Epithelial cell of proximal tubule (primary cell): ENCODE results near the gene HILPDA. TPM values are rescaled to one million over a fixed set of nuclear protein-coding genes. Genes with fewer than 3 reads are reported as not detected.

Experiments used
- DNase-seq: peaks from one replicate; pipeline ENCODE4 v3.0.0-alpha.2; 2011; ENCODE audit warnings: low read depth
- H3K4me3 ChIP-seq: 2 replicates; pipeline ENCODE4 v1.5.1; 2011; ENCODE audit warnings: low read depth, mild to moderate bottlenecking, low read length
- total RNA-seq: library from RNA; depleted of rRNA; stranded (reverse); fragments of >200 nt; gene quantifications from 2 replicates; pipeline ENCODE4 v1.2.3, GENCODE V29; 2015
- TF ChIP-seq, protein P1 (sequence below): conservative IDR thresholded peaks from 2 replicates; pipeline ENCODE4 v1.5.1; 2012; ENCODE audit warnings: low read depth, mild to moderate bottlenecking, low read length

HILPDA gene
- total RNA-seq, 1 donor from 2014 or later: 33.7 TPM

DNA sequence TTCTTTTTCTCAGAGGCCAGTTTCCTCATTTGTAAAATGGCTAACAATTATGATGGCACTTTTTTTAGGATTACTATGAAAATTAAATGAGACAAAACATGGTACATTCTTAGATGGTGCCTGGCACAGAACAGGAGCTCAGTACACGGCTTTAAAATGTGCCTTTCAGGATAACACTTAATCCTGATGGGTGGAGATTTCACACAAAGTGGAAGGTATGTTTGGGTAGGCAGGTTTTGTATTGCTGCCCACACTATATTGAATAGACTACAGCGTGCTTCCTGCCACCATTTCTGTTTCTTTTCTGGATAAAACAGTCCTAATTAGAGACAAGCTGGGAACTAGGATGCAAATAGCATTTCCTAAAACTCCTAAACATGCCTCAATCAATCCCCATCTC, 23.9 kb upstream of the HILPDA start:
- TF ChIP-seq, protein P1, sequence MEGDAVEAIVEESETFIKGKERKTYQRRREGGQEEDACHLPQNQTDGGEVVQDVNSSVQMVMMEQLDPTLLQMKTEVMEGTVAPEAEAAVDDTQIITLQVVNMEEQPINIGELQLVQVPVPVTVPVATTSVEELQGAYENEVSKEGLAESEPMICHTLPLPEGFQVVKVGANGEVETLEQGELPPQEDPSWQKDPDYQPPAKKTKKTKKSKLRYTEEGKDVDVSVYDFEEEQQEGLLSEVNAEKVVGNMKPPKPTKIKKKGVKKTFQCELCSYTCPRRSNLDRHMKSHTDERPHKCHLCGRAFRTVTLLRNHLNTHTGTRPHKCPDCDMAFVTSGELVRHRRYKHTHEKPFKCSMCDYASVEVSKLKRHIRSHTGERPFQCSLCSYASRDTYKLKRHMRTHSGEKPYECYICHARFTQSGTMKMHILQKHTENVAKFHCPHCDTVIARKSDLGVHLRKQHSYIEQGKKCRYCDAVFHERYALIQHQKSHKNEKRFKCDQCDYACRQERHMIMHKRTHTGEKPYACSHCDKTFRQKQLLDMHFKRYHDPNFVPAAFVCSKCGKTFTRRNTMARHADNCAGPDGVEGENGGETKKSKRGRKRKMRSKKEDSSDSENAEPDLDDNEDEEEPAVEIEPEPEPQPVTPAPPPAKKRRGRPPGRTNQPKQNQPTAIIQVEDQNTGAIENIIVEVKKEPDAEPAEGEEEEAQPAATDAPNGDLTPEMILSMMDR: no peak
- H3K4me3 ChIP-seq: no peak overlapping the region
- DNase-seq: no peak

DNA sequence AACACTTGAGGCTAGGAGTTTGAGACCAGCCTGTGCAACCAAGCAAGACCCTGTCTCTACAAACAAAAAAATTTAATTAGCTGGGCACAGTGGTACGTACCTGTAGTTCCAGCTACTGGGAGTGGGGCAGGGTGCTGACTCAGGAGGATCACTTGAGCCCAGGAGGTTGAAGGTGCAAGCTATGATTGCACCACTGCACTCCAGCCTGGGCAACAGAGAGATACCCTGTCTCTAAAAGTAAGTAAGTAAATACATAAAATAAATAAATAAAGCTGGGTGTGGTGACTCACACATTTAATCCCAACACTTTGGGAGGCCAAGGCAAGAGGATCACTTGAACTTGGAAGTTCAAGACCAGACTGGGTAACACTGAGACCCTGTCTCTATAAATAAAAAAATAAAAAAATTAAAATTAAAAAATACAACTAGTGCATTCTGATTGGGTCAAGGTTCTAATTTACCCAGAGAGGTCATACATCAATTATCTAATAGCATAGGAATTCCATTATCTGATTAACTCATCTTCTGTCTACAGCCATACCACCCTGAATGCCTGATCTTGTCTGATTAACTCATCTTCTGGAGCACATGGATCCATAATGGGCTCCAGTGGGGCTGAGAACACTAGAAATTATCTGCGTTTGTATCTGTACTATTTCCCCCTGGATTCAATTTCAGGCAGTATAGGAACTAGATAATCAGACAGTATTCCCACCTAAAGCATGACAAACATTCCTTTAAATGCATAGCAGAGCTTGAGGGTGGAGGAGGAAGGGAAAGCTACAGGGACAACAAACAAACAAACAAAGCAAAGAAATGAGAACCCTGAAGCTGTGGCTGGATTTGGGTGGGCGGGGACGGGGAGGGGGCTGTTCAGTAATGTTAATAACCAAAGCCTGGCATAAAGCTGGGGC, 21.0 kb upstream of the HILPDA start:
- TF ChIP-seq, protein P1: no peak
- DNase-seq: no peak
- H3K4me3 ChIP-seq: no peak overlapping the region

DNA sequence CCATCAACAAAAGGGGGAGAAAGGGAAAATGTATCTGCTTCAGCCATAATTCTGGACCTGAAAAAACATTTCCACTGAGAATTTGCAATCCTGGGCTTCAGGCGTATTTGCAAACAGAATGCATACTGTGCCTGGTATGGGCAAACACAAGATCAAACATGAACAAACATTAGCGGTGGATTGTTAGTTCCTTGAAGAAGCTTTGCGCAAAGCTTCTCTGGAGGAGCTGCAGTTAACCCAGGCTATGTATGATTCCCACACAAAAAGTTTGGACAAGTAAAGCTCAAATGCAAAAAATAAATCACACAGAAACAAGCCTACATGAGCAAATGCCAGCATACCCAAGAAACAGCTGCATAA, 20.4 kb upstream of the HILPDA start:
- TF ChIP-seq, protein P1: no peak
- no peak for DNase-seq
- no peak overlapping the region for H3K4me3 ChIP-seq

DNA sequence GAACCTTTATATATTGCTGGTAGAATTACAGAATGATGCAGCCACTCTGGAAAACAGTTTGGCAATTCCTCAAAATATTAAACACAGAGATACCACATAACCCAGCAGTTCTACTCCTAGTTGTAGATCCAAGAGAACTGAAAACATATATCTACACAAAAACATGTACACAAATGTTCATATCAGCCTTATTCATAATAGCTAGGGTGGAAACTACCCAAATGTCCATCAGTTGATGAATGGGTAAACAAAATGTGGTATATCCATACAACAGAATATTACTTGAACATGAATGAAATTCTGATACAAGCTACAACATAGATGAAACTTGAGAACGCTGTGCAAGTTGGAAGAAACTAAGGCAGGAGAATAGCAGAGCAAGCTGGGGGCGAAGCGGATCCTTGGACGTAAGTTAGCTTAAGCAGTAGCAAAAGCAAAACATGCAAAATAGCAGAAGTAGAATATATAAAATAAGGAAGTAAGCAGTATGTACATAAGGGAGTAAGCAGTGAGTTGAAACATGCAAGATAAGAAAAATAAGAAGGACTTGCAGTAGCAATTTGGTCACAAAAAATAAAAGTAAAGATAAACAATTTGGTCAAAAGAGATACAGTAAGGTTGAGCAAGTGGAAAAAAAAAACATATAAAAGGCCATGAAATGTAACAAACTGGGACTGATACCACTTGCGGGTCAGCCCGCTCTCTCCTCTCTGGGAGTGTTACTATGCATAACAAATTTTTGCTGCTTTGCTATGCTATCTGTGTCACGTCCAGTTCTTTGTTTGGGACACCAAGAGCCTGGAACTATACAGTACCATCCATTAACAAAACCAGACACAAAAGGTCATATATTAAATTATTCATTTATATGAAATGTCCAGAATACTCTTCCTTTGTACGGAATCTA, 18.0 kb upstream of the HILPDA start:
- DNase-seq: no peak
- H3K4me3 ChIP-seq: no peak overlapping the region
- TF ChIP-seq, protein P1: no peak

DNA sequence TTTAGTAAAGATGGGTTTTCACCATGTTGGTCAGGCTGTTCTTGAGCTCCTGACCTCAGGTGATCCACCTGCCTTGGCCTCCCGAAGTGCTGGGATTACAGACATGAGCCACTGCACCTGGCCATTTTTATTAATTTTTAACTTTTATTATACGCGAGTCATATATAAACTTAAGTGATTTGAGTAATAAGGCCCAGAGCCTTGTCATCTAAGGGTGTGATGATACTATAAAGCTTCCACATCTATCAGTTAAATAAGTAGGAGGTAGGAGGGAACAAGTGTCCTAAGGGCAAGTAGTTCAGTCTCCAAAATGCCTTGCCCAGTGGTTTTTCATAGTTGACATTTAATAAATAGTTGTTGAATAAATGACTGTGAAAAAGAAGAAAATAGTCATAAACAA, 13.3 kb upstream of the HILPDA start:
- TF ChIP-seq, protein P1: no peak
- DNase-seq: no peak
- no peak overlapping the region for H3K4me3 ChIP-seq

DNA sequence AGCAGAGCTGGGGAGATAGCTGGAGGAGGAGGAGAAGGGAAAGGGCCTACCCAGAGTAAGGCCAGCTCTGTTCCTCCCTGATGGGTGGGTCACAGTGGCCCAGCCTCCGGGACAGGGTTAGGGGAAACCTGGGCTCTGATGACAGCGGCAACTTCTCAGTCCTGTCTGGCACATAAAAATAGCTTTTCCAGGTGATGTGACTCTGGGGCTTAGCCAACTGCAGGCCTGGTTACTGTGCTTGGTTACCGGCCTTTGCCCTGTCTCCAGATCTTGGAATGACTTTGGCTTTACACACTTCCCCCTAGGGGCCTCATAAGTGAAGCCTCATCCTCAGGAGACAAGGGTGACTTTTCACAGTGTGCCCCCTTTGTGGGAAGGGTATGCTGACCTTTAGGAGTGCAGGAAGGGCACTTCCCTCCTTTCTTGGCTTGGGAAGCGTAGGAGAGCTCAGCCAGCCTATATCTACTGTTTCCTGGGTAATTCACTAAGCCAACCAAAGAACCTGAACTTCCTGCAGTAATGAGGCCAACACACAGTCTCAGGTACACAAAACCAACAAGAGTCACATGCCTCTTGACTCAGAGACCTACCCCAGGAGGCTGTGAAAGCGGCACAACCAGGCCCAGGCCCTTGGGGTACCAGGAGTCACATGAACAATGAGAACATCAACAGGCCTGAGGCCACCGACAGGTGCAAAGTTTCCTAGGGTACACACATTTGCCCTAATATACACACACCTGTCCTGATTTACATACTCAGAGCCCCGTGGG, 11.7 kb upstream of the HILPDA start:
- no peak overlapping the region for H3K4me3 ChIP-seq
- TF ChIP-seq, protein P1: no peak
- DNase-seq: no peak
